Measurements from ENCODE around the gene USPL1.
A peak's percentile ranks its signal among the peaks of the same experiment; 100 is the strongest.

Gene USPL1

DNA sequence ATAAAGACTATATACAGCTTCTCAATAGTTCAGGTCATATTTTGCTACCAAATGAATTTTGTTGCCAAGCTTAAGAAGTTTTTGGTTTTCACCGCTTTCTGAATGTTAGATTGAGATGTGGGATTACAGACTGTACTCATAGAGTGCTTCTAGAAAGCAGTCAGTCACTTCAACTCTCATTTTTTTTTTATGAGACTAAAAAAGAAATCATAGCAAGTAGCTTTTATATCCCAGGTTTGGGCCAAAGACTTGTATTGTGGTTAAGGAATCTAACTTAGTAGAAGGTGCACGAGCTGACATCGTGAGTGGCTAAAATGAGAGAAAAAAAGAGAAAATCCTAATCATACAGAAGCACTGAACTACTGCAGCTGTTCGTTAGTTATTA, 2.2 kb upstream of the USPL1 start:
- Histone ChIP-seq H3K4me1 (peaks cover 30% of the 10 kb centered on the region), H3K27me3 (no peaks in the 10 kb centered on the region), H3K9me3 (no peaks in the 10 kb centered on the region), H4K20me1 (peaks cover 22% of the 10 kb centered on the region), H3K4me2 (peak overlapping the region; percentile 94), H3K27ac (peak overlapping the region; percentile 97), H3K4me3 (peak overlapping the region; percentile 81), H3K9ac (peak overlapping the region; percentile 94), H3K36me3 (no peaks in the 10 kb centered on the region)
- no peak for TF ChIP-seq Cebpa-rat (IDR thresholded peaks at IDR 0.05)

DNA sequence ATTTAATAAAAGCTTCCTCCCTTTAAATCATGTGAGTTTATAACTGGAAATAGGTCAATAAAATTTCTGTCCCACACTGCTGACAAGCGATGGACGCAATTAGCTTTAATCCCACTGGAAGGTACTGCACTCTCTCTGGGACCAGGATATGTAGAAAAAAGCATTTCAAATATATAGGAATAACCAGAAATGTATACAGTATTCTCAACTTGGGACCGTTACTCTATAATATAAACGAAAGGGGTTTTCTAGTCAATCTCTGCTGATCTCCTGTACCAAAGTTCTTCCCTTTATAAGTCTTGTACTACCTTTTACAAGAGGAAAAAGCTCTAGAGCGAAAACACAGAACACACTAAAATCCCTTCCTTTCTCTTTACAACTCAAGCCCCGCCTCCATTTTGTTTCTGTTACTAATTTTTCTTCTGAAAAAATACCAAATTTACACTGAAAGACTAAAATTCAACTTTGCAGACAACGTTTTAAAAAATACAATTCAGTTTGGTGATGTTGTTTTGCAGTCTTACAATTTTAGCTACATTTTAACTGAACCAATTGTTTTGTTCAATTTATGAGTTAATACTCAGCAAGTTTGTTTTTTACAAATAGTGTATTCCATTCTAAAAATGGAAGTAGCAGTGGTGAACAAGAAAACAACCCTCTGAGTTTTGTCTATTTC, 1.7 kb upstream of the USPL1 start:
- H3K27ac ChIP-seq = peak overlapping the region; percentile 97

DNA sequence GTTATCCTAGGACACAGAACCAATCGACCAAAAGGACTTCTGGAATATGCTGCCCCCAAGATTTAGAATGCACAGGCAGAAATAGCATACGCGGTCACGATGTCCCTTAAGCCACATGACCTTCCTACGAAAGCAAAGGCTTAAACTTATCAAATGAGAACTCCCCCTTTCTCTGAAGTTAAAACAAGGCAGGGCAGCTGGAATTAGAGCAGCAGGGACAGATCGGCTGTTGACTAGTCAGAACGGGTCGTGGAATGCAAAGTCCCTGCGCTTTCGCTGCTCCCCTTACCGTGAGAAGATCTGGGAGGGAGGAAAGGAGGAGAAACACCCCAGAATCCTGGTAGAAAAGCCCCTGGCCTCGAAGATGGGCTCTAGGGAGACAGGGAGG, 799 bp upstream of the USPL1 start:
- H3K4me2 ChIP-seq = peak overlapping the region; percentile 94
- H3K9me3 ChIP-seq = no peaks in the 10 kb centered on the region
- peak overlapping the region; percentile 97 for H3K27ac ChIP-seq
- peaks cover 31% of the 10 kb centered on the region for H4K20me1 ChIP-seq
- no peak for TF ChIP-seq Cebpa-rat (IDR thresholded peaks at IDR 0.05)
- no peaks in the 10 kb centered on the region for H3K27me3 ChIP-seq
- H3K9ac ChIP-seq = peak overlapping the region; percentile 94
- peaks cover under 1% of the 10 kb centered on the region; the same call in 1 of the 2 replicates for H3K36me3 ChIP-seq
- peak overlapping the region; percentile 81 for H3K4me3 ChIP-seq
- peaks cover 37% of the 10 kb centered on the region for H3K4me1 ChIP-seq

More for the DNA sequence above, 1.7 kb upstream of the USPL1 start:
- peak overlapping the region; percentile 94 for H3K9ac ChIP-seq
- peak overlapping the region; percentile 81 for H3K4me3 ChIP-seq
- no peaks in the 10 kb centered on the region for H3K9me3 ChIP-seq
- no peaks in the 10 kb centered on the region for H3K27me3 ChIP-seq
- no peaks in the 10 kb centered on the region for H3K36me3 ChIP-seq
- TF ChIP-seq Cebpa-rat (IDR thresholded peaks at IDR 0.05) = no peak
- H4K20me1 ChIP-seq = peaks cover 28% of the 10 kb centered on the region
- H3K4me1 ChIP-seq = peaks cover 35% of the 10 kb centered on the region
- peak overlapping the region; percentile 94 for H3K4me2 ChIP-seq

DNA sequence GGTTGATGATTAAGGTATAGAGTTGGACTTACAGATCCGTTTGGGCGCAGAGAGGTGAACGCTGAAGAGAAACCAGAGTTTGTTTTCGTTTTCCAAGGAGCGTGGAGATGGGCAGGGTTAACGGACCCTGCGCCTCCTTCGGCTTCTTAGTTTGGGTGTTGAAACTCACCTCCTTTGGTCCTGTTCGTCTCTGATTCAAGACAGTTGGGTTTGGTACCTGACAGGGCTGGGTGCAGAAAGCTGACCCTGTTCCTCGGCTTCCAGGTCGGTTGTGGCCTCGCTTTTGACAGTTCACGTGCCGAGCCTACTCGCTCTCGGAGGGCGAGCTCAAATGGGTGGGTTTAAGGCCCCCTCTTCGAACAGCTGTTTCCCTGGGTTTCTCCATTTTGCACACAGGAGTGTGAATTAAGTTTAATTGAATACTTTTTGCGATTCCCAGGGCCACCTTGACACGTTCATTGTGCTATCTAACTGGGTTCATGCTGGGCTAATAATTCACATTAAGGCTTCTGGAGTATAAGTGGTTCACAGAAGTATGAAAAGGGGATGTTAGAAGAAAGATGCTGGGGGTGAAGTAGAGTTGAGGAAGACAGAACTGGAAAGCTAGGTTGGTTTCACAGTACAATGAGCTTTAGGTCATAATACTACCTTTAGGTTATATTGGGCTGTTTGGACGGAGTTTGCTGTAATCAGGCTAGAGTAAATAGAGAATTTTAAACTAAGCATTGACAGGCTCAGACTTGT, 638 bp downstream of the USPL1 start:
- H3K27ac ChIP-seq = peak overlapping the region; percentile 88
- H3K4me1 ChIP-seq = peaks cover 37% of the 10 kb centered on the region
- peaks cover 15% of the 10 kb centered on the region for H3K36me3 ChIP-seq
- peak overlapping the region; percentile 89 for H3K4me2 ChIP-seq
- H3K9me3 ChIP-seq = no peaks in the 10 kb centered on the region
- H3K27me3 ChIP-seq = no peaks in the 10 kb centered on the region
- TF ChIP-seq Cebpa-rat (IDR thresholded peaks at IDR 0.05) = no peak
- H3K9ac ChIP-seq = peak overlapping the region; percentile 84
- H3K4me3 ChIP-seq = peak overlapping the region; percentile 81
- peaks cover 31% of the 10 kb centered on the region for H4K20me1 ChIP-seq

DNA sequence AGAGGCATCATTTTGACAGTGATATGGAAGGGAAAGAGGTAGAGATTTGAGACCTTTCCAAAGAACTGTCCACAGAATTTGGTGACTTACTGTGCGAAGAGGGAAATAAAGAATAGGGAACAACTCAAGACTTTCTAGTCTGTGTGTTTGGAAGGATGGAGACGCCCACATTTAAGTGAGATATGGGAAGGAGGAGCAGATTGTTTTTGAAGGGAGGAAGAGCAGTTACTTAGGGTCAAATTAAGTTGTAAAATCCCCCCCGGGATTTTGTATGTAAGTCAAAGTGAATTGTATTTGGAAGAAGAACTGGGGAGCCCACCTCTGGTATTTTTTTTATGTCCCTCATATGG, 1.2 kb downstream of the USPL1 start:
- peak overlapping the region; percentile 84 for H3K9ac ChIP-seq
- H4K20me1 ChIP-seq = peaks cover 37% of the 10 kb centered on the region
- H3K4me3 ChIP-seq = peak overlapping the region; percentile 81
- TF ChIP-seq Cebpa-rat (IDR thresholded peaks at IDR 0.05) = no peak
- H3K27me3 ChIP-seq = no peaks in the 10 kb centered on the region
- peak overlapping the region; percentile 14; the same call in 1 of the 2 replicates for H3K27ac ChIP-seq
- peak overlapping the region; percentile 89 for H3K4me2 ChIP-seq
- H3K9me3 ChIP-seq = no peaks in the 10 kb centered on the region
- H3K4me1 ChIP-seq = peaks cover 37% of the 10 kb centered on the region
- H3K36me3 ChIP-seq = peaks cover 21% of the 10 kb centered on the region

DNA sequence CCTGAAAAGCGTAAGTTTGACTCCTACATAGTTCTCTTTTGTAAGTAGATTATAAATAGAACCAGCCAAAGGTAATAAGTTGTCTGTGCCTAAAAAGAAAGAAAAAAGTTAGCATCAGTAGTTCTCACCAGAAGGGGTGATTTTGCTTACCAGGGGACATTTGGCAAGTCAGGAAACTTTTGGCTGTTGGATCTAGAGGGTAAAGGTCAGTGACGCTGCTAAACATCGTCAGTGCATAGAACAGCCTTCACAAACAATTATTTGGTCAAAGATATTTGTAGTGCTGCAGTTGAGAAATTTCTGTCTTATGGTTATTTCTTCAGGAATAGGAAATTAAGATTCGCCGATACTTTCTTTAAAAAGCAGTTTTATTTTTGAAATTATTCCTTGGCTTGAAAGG, 2.0 kb downstream of the USPL1 start:
- H3K9ac ChIP-seq = peak overlapping the region; percentile 84; the same call in 1 of the 2 replicates
- no peaks in the 10 kb centered on the region for H3K27me3 ChIP-seq
- no peak for TF ChIP-seq Cebpa-rat (IDR thresholded peaks at IDR 0.05)
- H3K27ac ChIP-seq = no peak overlapping the region
- H3K4me3 ChIP-seq = peak overlapping the region; percentile 81
- peaks cover 35% of the 10 kb centered on the region for H3K4me1 ChIP-seq
- H4K20me1 ChIP-seq = peaks cover 45% of the 10 kb centered on the region
- peaks cover 29% of the 10 kb centered on the region for H3K36me3 ChIP-seq
- no peaks in the 10 kb centered on the region for H3K9me3 ChIP-seq
- H3K4me2 ChIP-seq = peak overlapping the region; percentile 89

DNA sequence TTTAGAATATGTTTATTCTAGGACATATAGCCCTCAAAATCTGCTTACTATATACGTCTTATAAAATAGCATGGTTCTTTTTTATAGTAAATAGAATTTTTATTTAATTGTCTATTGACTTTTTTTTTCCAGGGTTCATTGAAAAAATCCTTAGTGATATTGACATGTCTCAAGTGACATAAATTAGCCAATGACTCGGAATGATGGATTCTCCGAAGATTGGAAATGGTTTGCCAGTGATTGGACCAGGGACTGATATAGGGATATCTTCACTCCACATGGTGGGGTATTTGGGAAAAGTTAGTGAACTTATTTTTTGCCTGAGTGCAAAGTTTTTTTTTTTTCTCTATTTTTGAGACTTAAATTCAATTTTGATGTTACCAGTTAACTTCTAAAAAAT, 3.2 kb downstream of the USPL1 start:
- Histone ChIP-seq H3K4me3 (no peak overlapping the region), H3K27ac (no peak overlapping the region), H3K4me2 (peak overlapping the region; percentile 89; the same call in 1 of the 2 replicates), H3K36me3 (peaks cover 41% of the 10 kb centered on the region), H4K20me1 (peaks cover 48% of the 10 kb centered on the region), H3K9ac (no peak overlapping the region), H3K9me3 (no peaks in the 10 kb centered on the region), H3K4me1 (peaks cover 25% of the 10 kb centered on the region), H3K27me3 (no peaks in the 10 kb centered on the region)
- no peak for TF ChIP-seq Cebpa-rat (IDR thresholded peaks at IDR 0.05)

DNA sequence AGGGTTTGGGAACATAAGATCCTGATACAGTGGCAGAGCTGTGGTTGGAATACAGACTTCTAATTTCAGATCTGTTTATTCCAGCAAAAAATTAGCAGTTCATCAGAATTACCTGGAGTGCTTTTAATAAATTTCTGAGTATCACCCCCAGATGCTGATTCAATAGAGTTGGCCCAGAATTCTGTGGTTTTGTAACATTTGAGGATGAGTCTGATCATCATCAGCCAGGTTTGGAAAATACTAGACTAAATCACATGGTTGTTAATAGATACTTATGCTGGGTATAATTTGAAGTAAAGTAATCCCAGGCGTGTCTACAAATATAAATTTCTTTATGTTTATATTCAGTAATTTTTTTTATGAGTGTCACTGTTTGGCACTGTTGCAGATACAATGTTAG, 4.8 kb downstream of the USPL1 start:
- TF ChIP-seq Cebpa-rat (IDR thresholded peaks at IDR 0.05) = no peak
- Histone ChIP-seq H3K9me3 (no peaks in the 10 kb centered on the region), H3K27me3 (no peaks in the 10 kb centered on the region), H4K20me1 (peaks cover 48% of the 10 kb centered on the region), H3K27ac (no peak overlapping the region), H3K4me3 (no peak overlapping the region), H3K4me2 (no peak overlapping the region), H3K36me3 (peaks cover 47% of the 10 kb centered on the region), H3K9ac (no peak overlapping the region), H3K4me1 (peaks cover 33% of the 10 kb centered on the region)

DNA sequence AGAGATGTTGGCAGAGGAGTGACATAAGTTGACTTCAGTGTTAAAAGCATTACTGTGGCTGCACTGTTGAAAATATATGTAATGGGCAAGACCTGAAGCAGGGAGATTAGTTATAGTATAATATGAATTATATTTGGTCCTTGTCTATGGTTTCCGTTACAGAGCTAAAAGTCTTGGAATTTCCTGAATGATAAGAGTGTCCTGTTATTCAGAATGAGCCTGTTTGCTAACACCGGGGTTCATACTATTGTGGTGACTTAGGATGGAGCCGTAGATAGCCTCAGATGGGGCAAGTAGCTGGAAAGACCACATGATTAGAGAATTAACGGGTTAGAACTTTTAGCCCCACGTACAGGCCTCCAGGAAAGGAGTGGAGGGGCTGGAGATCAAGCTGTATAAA, 5.7 kb downstream of the USPL1 start:
- no peak overlapping the region for H3K4me2 ChIP-seq
- H4K20me1 ChIP-seq = peaks cover 53% of the 10 kb centered on the region
- no peaks in the 10 kb centered on the region for H3K9me3 ChIP-seq
- no peak overlapping the region for H3K4me3 ChIP-seq
- H3K4me1 ChIP-seq = peaks cover 38% of the 10 kb centered on the region
- no peaks in the 10 kb centered on the region for H3K27me3 ChIP-seq
- no peak for TF ChIP-seq Cebpa-rat (IDR thresholded peaks at IDR 0.05)
- H3K36me3 ChIP-seq = peaks cover 55% of the 10 kb centered on the region
- H3K27ac ChIP-seq = no peak overlapping the region
- no peak overlapping the region for H3K9ac ChIP-seq

DNA sequence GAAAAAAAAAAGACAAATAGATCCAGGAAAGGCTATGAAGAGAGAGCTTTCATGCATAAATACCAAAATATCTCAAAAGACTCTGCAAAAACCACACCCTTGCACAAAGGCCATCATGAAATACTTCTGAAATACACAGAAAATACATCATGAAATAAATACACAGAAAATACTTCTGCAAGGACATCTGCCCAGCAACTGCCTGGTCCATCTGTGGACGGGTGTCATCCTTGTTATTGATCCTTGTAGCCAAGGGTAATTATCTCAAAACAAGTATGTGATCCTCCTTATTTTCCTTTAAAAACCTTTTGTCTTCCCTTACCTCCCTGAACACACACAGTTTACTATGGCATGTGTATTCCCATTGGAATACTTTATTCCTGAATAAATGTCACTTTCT, 6.9 kb downstream of the USPL1 start:
- no peaks in the 10 kb centered on the region for H3K27me3 ChIP-seq
- no peak overlapping the region for H3K27ac ChIP-seq
- no peak for TF ChIP-seq Cebpa-rat (IDR thresholded peaks at IDR 0.05)
- H3K36me3 ChIP-seq = peaks cover 67% of the 10 kb centered on the region
- no peak overlapping the region for H3K4me2 ChIP-seq
- H3K4me3 ChIP-seq = no peak overlapping the region
- peaks cover 53% of the 10 kb centered on the region for H4K20me1 ChIP-seq
- peaks cover 29% of the 10 kb centered on the region for H3K4me1 ChIP-seq
- no peak overlapping the region for H3K9ac ChIP-seq
- H3K9me3 ChIP-seq = no peaks in the 10 kb centered on the region

Measured in BLaER1 (cell line).